Dedifferentiated amniotic fluid mesenchymal stem cell (primary cell): ENCODE data around the gene MTMR4.
"Not testable (repeated sequence)": the region's sequence is repeated elsewhere in the genome, so short reads cannot be mapped to it uniquely, and the experiment has no call there.

ENCODE experiments used
- DNase-seq: peaks from one replicate; pipeline ENCODE4 v3.0.0-alpha.2; 2016; ENCODE audit errors: extremely low spot score

MTMR4 gene

DNA sequence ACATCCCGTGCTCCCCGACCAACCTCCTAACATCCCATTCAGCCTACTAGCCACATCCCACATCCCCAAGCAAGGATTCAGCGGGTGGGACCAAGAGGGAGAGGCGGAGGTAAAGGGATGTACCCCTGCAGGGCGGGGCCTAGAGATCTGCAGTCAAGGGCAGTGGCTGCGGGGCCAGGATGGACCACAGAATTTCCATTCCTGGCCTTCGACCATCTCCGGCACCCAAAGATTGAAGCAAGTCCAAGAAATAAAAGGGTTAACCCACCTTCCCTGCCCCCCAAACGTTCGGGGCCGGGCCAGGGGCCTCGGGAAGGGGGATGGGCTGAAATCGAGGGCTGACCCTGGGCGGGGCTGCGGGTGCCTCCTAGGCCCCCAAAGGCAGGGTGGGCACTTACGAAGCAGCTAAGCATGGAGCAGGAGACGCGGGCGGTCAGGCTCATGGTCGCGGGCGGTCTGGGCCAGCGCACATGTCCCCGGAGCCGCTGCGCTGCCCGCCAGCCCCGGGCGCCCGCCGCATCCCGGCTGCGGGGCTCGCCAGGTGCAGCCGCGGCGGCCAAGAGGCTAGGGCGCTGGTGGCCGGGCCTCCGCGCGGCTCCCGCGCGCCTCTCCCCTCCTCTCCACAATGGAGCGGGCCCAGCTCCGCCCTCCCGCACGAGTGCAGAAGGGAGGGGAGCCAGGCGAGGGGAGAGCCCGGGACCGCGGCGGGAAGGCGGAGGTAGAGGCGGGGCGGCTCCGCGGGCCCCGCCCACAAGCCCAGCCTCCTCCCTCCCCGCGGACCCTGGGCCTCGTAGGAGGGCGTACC is at the start of gene MTMR4:
MTMR4 (minus strand) TSS at position 674 of the 805 bp plus-strand sequence; CDS start at position 443, 231 bp downstream.
- DNase-seq = peak; percentile 54

DNA sequence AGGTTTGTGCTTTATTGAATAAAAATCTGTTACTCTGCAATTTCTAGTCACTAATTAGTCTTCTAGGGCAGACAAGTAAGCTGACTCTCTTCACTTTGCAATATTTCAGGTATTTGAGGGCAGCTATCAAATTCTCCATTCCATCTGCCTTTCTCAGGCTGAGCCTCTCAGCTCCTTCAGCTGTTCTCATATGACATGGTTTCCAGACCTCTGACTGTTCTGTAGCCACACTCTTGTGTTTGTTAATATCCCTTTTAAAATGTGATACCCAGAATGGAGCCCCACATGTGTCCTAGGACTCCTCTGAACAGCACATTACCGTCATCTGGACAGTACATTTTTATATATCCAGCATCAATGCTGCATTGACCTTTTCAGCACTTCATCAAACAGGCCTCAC is 46.1 kb upstream of the MTMR4 start:
- no peak for DNase-seq

DNA sequence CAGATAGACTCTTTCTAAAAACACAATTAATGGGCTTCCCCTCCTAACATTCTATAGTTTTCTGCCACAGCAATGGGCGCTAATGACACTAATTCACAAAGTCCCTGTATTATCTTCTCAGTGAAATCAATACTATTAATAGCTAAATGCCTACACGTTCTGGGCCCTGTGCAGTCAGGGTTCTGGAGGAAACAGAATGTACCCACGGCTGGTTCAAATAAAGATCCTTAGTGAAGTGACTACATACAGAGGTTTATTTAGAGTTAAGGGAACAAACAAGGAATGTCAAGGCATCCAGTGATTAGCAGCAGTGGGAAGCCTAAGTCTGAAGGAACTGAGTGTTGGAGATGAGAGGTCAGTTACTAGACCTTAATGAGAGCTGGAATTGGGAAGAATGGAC is 43.5 kb upstream of the MTMR4 start:
- DNase-seq = no peak

DNA sequence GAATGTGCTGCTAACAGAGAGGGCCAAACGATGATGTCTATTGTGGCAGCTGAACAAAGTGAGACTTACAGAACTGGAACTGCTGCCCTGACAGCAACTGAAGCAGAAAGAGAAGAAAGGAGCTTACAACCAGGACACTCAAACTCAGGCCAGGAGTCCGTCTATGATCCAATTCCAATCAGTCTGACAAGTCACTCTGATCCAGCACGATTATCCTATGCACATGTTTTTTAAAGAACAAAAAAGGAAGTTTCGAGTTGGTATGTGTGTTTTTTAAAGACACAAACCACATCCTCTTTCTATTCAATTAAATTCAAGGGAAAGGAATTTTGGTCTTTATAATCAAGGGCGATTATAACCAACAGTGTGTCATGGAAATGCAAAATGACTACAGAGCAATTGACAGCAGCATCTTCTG is 42.4 kb upstream of the MTMR4 start:
- DNase-seq = no peak

DNA sequence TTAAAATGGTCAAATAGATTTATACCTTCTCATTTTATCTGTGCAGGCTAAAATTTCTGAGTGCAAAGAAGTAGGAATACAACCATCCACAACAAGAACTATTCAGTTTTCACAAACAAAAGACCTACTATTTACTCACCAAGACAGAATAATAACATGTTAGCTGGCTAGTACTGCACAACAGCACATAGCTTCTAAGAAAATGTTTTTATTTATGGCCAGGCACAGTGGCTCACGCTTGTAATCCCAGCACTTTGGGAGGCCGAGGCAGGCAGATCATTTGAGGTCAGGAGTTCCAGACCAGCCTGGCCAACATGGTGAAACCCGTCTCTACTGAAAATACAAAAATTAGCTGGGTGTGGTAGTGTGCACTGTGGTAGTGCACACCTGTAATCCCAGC is 40.7 kb upstream of the MTMR4 start:
- DNase-seq = not testable (repeated sequence)

DNA sequence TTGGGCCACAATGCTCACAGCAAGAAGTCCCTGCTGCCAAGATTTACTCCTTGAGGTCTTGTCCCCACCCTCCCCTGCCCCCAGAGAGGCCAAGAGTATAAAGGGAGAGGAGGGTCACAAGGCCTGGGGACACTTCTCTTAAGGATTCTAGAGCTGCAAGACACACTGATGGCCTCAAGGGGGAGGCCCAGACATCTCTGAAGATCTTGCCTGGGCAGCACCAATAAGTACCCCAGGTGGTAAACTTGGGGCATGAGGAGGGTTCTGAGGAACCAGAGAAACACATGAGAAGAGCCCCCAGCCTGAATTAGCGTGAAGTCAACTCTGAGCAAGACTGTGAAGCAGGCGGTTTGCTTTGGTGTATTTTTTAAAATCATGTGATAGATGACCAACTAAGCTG is 26.8 kb upstream of the MTMR4 start:
- no peak for DNase-seq

DNA sequence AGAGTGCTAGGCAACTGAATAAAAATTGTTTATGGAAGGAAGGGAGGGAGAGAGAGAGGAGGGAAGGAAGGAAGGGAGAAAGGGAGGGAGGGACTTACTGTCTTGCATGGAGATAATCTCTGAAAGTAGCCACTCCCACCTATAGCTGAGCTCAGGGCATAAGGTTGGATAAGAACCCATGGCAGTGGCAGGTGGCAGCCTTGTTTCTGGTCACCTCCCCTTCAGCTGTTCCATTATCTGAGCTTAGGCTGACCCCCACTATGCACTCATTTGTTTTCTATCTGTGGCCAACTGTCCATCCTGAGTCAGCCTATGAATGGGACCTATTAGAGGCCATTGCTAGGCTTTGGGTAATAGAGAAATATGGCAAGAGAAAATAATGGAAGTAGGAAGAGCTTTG is 25.3 kb upstream of the MTMR4 start:
- no peak for DNase-seq

DNA sequence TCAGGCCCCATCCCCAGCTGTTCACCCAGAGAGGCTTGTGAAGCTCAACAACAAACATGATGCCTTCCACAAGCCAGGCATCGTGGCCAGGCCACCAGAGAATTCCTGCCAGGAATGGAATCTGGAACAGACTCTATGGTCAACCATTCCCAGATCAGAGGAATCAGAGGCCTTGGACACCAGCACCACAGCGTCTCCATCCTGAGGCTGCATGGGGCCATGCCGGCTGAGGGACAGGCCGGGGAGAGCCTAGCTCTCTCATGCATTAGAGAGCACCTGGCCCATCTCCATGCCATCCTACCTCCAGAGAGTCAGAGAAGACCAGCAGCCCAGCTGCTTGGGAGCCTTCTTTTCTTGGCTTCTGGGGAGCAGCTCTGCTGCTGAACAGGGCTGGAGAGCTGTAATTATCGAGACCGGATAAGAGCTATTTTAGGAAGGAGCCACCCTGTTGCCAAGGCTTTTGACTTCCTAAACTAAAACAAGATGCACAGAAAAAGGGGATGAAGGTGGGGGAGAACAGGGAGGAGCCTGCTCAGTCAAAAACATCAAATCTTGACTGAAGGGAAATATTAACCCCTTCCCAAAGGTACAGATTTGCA is 24.5 kb upstream of the MTMR4 start:
- no peak for DNase-seq

DNA sequence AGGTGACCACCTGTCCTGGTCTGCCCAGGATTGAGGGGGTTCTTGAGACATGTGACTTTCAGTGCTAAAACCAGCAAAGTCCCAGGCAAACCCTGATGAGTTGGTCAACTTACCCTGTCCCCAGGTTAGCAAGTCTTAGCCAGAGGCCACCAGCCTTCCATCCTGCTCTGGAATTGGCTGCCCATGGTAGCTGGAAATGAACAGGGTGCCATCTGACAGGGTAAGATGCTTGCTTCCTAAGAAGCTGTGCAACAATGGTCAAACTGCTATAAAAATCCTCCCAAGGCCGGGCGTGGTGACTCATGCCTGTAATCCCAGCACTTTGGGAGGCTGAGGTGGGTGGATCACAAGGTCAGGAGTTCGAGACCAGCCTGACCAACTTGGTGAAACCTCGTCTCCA is 22.8 kb upstream of the MTMR4 start:
- DNase-seq = no peak

DNA sequence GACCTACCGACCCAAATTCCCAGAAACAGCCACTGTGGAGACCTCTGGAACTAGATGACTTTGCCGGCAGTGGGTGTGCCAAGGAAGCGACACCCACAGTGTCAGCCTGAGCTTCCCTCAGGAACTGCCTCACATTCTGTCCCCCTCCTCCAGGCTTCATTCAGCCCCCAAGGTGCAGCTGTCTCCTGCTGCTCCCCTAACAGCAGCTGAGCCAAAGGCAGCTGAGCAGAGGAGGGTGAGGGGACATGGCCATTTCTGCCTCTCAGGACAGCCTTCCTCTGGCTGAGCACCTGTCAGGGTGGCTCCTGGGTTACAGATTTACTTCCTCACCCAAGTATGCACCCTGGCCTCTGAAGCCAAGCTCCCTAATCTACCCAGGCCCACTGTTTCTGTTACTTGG is 22.1 kb upstream of the MTMR4 start:
- DNase-seq = no peak

DNA sequence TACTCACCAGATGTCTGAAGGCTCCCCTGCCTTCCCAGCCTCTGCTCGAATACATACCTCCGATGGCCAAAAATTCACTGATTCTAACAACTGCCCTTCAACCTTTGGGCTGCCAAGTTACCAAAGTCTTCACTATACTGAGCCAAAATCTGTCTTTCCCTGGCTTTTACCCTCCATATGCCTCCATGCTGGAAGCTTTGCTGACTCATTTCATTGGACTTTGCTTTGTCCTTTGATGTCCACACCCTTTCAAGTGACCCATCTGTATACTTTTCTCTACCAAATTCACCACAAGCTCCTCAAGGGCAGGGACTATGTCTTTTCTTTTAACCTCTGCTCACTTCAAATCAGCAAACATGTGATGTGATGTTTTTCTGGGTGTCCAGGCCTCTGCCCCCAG is 21.0 kb upstream of the MTMR4 start:
- DNase-seq = no peak

DNA sequence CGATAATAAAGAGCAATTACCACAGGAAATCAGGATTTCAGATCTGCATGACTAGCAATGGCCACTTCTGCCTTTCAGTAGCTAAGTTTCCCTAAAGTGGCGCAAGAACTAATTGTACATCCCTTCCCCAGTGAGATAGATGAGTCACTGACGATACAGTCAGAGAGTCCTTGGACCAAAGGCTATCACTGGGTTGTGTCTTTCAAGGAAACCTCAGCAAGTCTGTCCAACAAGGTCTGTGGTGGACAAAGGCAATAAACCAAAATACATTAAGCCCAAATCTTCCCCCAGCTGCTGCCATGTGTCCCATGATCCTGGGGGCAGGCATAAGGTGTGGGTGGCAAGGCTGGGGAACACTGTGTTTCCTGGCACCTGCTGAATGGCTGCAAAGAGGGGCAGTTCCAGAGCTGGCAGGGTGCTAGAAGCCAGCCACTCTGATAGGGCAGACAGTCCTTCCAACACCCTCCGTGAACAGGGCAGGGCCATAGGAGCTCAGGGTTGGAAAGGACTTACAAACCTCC is 20.5 kb upstream of the MTMR4 start:
- DNase-seq = no peak

DNA sequence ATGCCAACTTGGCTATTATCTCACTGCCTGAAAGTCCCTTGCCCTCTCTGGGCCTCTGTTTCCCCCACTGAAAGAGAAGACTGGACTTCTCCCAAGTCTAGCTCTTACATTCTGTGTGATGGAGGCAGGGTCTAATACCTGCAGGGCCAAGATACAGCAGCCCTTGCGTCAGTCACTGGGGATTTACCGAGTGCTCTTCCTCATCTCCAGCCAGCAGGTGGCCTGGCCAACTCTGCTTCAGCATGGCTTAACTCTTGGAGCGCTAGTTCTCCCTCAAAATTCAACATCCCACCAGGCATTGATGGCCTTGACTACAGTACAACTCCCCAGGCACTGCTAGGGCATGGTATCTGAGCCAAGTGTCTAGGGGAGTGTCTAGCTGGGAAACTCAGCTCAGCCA is 19.9 kb upstream of the MTMR4 start:
- no peak for DNase-seq

DNA sequence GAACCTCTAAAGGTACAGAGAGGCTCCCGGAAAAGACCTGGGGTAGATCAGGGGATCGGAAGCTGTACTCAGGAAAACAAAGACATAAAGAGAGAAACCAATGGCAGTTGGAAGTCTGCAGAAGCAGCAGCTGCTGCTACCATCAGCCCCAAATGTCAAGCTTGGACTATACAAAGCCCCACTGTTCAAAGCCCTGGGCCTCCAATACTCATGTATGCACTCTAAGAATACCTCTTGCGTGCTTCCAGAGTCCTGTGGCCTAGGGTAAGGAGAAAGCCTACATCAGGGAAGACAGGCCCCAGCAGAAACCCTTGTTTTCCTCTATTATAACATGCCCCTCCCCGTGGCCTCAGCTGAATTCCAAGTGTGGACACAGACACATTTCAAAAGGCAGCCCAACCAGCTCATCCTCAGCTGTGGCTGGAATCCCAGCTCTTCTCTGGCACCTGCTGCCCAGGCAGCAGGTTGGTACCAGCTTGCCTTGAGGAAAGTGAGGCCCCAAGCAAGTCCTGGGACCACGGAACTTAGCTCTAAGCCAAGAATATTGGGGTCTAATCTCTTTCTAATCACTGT is 19.3 kb upstream of the MTMR4 start:
- no peak for DNase-seq

DNA sequence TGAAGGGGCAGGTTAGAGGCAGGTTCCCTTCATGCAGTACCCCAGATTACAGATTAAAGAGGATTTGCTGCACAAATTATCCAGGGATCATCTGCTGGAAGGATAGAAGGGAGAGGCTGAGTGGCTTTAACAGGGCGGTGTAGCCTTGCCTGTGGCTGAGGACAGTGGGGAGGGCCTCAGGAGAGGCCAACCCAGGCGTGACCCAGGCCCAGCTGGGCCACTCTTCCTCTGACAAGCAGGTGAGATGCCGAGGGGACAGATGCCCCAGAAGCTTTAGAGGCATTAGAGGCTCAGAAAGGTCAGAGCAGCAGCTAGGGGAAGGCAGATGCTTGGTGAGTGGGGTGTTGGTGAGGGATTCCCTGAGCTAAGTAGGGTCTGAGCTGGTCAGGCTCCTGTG is 18.1 kb upstream of the MTMR4 start:
- no peak for DNase-seq

DNA sequence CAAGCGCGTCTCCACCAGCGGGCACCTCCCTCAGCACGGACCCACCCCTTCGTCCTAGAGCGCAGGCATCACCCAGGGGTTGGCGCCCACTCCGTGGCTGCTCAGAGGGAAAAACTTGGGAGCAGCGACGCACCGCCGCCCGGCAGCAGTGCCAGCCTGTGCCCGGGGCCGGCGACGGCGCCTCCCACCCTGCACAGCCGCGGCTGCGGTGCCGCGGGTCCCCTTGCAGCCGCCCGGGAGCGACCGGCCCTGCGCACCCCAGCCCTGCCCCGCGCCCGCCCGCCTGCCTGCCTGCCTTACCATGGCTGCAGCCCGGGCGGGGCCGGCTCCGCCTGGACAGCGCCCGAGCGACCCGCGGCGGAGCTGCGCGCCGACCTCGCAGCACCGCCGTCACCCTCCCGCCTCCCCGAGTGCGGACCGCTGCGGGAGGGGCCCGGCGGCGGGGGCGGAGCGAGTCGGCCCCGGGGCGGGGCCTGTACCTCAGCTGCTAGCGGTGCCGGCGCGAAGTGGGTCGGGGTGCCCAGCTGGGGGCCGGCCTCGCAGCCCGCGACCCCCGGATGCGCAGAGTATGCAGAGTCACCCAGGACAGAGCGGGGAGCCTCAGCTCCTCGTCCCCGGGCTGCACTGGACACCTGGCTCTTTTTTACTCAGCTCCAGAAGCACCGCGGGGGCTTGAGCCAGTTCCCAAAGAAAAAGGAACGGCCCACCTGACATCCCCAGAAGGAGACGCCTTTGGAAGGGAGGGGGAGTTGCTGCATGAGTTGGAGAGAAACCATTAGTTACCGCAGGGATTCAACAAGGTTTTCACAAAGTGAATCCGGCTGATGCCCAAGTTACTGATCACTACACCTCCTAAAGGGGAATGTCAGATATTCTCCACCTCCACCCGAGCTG is 17.5 kb upstream of the MTMR4 start:
- DNase-seq = no peak

DNA sequence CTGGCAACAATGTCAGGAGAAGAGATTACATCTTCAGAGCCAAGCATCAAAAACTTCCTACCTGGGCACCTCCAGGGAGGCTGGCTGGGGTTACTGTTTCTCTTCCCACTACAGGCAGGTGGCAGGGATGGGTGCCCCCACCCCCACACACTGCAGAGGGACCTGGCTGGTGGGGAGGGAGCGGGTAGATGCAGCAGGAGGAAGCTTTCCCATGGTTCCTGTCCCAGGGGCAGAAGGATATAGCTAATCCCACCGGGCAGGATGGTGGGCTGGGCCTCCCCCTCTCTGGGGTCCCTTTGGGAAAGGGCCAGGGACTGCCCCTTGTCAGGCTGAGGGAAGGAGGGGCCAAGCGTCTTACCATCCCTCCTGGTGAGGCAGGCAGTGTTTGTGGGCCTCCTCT is 16.7 kb upstream of the MTMR4 start:
- no peak for DNase-seq

DNA sequence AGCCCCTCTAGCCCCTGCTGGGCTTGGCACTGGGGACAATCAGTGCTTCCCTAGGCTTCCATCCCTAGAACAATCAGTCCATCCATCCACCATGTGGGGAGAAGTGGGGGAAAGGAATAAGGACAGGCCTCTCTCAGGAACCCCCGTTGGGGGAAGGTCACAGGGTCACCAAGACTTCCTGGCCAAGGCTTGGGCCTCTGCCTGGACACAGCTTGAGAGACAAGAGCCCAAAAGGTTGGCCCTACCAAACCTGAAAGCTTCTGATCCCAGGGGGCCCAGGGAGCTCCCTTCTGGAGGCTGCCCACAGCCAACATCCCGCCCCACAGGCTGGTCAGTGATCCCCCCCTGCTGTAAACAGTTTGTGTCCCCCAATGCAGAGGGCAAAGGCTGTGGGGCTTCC is 16.2 kb upstream of the MTMR4 start:
- no peak for DNase-seq

DNA sequence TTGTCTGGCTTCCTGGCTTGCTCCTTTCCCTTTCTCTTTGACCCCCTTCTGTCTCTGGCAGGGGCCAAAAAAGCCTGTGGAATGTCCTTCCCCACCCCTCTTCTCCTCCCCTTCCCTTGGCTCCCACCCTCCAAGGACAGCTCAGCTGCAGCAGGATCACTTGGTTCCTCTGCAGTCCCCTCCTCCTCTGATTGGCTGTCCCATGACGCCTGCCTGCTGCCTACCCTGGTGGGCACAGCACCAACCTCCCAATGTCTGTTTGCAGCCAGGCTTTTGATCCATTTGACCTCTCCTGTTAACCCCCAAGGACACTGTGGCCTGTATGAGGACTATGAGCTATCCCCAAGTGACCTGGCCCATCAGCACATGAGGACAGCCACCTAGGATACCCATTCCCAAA is 14.8 kb upstream of the MTMR4 start:
- no peak for DNase-seq

DNA sequence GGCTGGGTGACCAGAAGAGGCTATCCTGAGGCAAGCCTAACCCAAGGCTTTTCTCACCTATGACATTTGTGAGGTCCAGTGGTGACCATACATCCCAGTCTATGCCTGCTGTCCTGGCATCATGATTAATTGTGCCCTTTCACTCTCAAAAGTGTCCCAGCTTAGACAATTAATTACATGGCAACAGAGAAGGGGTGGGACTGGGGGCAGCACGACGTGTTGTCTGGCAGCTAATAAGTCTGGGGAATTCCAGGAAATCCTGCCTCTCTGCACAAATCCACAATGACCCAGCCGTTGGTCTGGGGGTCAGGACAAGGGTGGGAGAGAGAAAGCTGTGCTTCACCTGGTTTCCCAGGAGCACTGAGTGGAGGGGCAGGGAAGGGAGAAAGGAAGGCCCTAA is 14.0 kb upstream of the MTMR4 start:
- DNase-seq = no peak

DNA sequence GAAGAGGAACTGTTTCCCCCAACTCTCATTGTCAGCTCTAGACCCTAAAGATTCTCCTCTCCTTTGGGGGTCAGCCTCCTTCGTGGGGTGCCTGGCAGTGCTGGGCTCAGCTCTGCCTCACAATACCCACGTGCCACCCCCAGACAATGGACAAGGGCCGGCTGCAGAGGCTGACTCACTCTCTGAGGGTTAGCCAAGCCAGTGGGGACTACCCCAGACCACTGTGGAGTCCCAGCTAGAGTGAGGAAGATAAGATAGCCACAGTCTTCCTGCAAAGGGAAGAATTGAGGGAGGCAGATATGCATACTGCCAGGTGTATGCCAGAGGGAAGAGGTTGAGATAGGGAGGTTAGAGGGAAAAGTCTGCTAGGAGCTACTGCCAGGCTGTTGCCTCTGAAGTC is 13.5 kb upstream of the MTMR4 start:
- no peak for DNase-seq

DNA sequence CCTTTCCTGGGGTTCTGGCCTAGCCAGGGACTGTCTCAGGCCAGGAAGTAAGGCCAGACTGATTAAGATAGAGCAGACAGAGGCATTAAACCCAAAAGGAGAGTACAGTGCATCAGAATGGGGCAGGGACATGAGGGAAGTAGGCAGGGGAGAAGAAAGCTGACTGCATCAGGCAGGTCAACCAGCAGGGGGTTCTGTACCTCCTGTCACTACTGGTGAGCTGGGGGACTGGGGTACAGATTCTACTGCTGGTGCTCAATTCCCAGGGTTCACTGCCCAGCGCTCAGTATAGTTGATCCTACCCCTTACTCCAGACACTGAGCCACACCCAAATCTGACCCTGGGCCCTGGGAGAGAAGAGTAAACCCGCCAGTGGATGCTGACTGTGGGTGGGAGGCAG is 12.9 kb upstream of the MTMR4 start:
- DNase-seq = no peak
